Lung (tissue), 12 donors: Measurements from ENCODE around the gene PYCR2. TPM values are rescaled to one million over a fixed set of nuclear protein-coding genes. Genes with fewer than 3 reads are reported as not detected.

Source experiments
- ATAC-seq: fragments of 200-7000 bp; cut with Tn5 transposase; one replicate; pipeline ENCODE4 v1.9.1; 2020; ENCODE audit warnings: moderate number of reproducible peaks; ENCODE audit not compliant: insufficient read depth, low FRiP score
- DNase-seq, 3 donors: peaks; one replicate each; pipeline ENCODE4 v3.0.0-alpha.2; 2013 to 2017
- H3K27ac ChIP-seq, 2 donors: one replicate each; pipeline ENCODE4 v1.5.1; 2013; ENCODE audit warnings: mild to moderate bottlenecking in 2 of 2, moderate library complexity in 2 of 2, control low read depth in 1 of 2, inconsistent platforms in 1 of 2, low read depth in 1 of 2, low read length in 1 of 2
- H3K27me3 ChIP-seq, 3 donors: one replicate each; pipeline ENCODE4 v1.5.1; 2013; ENCODE audit warnings: low read length in 2 of 3; ENCODE audit not compliant: control insufficient read depth in 3 of 3, insufficient read depth in 3 of 3
- H3K36me3 ChIP-seq, 4 donors: one replicate each; pipeline ENCODE4 v1.5.1; 2013; ENCODE audit warnings: low read length in 4 of 4, mild to moderate bottlenecking in 1 of 4, moderate library complexity in 1 of 4; ENCODE audit not compliant: control insufficient read depth in 4 of 4, insufficient read depth in 4 of 4
- H3K4me1 ChIP-seq, 5 donors: one replicate each; pipeline ENCODE4 v1.5.1; 2013; ENCODE audit warnings: low read length in 5 of 5, mild to moderate bottlenecking in 2 of 5, moderate library complexity in 1 of 5; ENCODE audit not compliant: control insufficient read depth in 5 of 5, insufficient read depth in 5 of 5
- H3K4me3 ChIP-seq: one replicate; pipeline ENCODE4 v1.5.1; 2013; ENCODE audit warnings: mild to moderate bottlenecking, control low read depth, moderate library complexity
- H3K9ac ChIP-seq, 2 donors: one replicate each; pipeline ENCODE4 v1.5.1; 2013; ENCODE audit warnings: low read length in 2 of 2, control low read depth in 1 of 2; ENCODE audit not compliant: insufficient read depth in 1 of 2
- H3K9me3 ChIP-seq, 4 donors: one replicate each; pipeline ENCODE4 v1.5.1; 2013; ENCODE audit warnings: low read length in 3 of 4, mild to moderate bottlenecking in 1 of 4, moderate library complexity in 1 of 4; ENCODE audit not compliant: control insufficient read depth in 4 of 4, insufficient read depth in 3 of 4
- CTCF ChIP-seq: IDR thresholded peaks from 2 replicates; pipeline ENCODE4 v1.5.1; 2012; ENCODE audit warnings: mild to moderate bottlenecking; ENCODE audit errors: control extremely low read depth, extremely low read depth
- WGBS, 2 donors: extraction: QIAGEN DNeasy Blood & Tissue Kit; methylation state at CpG; one replicate each; pipeline ENCODE4 v1.1.7; 2013; 5-methylcytosine and 5-hydroxymethylcytosine counted together
- polyA plus RNA-seq, 2 donors: library from polyadenylated mRNA; stranded (reverse); fragments of 200-250 nt; gene quantifications; one replicate each; pipeline ENCODE4 v1.2.1, GENCODE V29; 2013
- total RNA-seq, 2 donors: library from RNA; depleted of rRNA in 1 of 2; stranded (reverse); fragments of >200 nt in 1 of 2; gene quantifications; one replicate each; pipeline ENCODE4 v1.2.1, GENCODE V29; 2014 to 2021
- donor health status: control.
- donor health status: control.
- donor health status: Bipolar disorder and iron deficiency.
- donor health status: healthy.
- donor health status: DM: yes; HTN: yes; CAD: no.

PYCR2 gene
- total and polyA plus RNA-seq, 4 donors: 32.6 to 105 (median 84.8) TPM

GRCh38 chr1:225911191-225912130, 12.6 kb downstream of the PYCR2 start:
- 38 to 47% methylated on average over 53 of the region's 53 CpGs for WGBS, 2 donors
- H3K4me3 ChIP-seq: no peak overlapping the region
- no peaks in the 10 kb centered on the region for H3K9me3 ChIP-seq
- peaks cover 0 to 11% (median 0%) of the 10 kb centered on the region in 5 donors for H3K4me1 ChIP-seq
- TF ChIP-seq CTCF: peak; percentile 50
- no peak overlapping the region for H3K9ac ChIP-seq
- H3K36me3 ChIP-seq: peaks cover 0 to 7% (median 1%) of the 10 kb centered on the region in 4 donors
- ATAC-seq (peak; percentile 93), DNase-seq (peak; percentile 70 to 77 (median 74))
- no peaks in the 10 kb centered on the region for H3K27me3 ChIP-seq
- no peak overlapping the region for H3K27ac ChIP-seq

GRCh38 chr1:225909477-225909876, 14.6 kb downstream of the PYCR2 start:
- H3K4me1 ChIP-seq: peaks cover 0 to 11% (median 0%) of the 10 kb centered on the region in 5 donors
- no peak overlapping the region for H3K4me3 ChIP-seq
- H3K27me3 ChIP-seq: no peaks in the 10 kb centered on the region
- ATAC-seq: no peak
- 96 to 100% methylated on average over 1 of the region's 1 CpG for WGBS, 2 donors
- no peak for DNase-seq
- H3K9ac ChIP-seq: no peak overlapping the region
- no peak for TF ChIP-seq CTCF
- no peaks in the 10 kb centered on the region for H3K9me3 ChIP-seq
- peaks cover 0 to 5% (median 0%) of the 10 kb centered on the region in 4 donors for H3K36me3 ChIP-seq
- H3K27ac ChIP-seq: no peak overlapping the region

- no peak for ATAC-seq
- Histone ChIP-seq H3K4me3 (no peak overlapping the region), H3K27ac (no peak overlapping the region), H3K9me3 (no peaks in the 10 kb centered on the region), H3K4me1 (peaks cover 0 to 11% (median 0%) of the 10 kb centered on the region in 5 donors), H3K9ac (no peak overlapping the region), H3K27me3 (no peaks in the 10 kb centered on the region), H3K36me3 (peaks cover 0 to 1% (median 0%) of the 10 kb centered on the region in 4 donors)
- WGBS, 2 donors: 71 to 74% methylated on average over 2 of the region's 2 CpGs
- DNase-seq: no peak
- no peak for TF ChIP-seq CTCF
Measured at GRCh38 chr1:225908773-225909172, 15.3 kb downstream of the PYCR2 start.
